ENCODE measurements around the gene TMEM200A. TPM values are rescaled to one million over a fixed set of nuclear protein-coding genes. Genes with fewer than 3 reads are reported as not detected.

TMEM200A gene
- total and polyA plus RNA-seq, 10 donors: 0.33 to 2.3 (median 1.3) TPM

- H3K36me3 ChIP-seq: no peaks in the 10 kb centered on the region
- peaks cover 0 to 9% (median 0%) of the 10 kb centered on the region in 8 donors for H3K9me3 ChIP-seq
- peaks cover 0 to 53% (median 28%) of the 10 kb centered on the region in 7 donors for H3K27me3 ChIP-seq (replicated peaks in 1 of 7)
- no peak overlapping the region for H3K4me3 ChIP-seq
- no peak for DNase-seq
- TF ChIP-seq POLR2AphosphoS5 (IDR thresholded peaks at IDR 0.05) (no peak), CTCF (IDR thresholded peaks at IDR 0.05 in 8 of 11, conservative IDR thresholded peaks at IDR 0.05 in 3 of 11) (no peak), POLR2A (IDR thresholded peaks at IDR 0.05) (no peak)
- H3K4me1 ChIP-seq: peaks cover 9 to 22% (median 20%) of the 10 kb centered on the region in 6 donors
- no peak overlapping the region for H3K27ac ChIP-seq
- intact Hi-C loops (cut with DNase I; ENCODE audit: low total_unique reads): no loop called here
- 38 to 52% (median 46%) methylated on average over 3 of the region's 3 CpGs for WGBS, 5 donors
Observed at GRCh38 chr6:130364224-130364780, 1.5 kb upstream of the TMEM200A start.

- TF ChIP-seq CTCF (IDR thresholded peaks at IDR 0.05 in 8 of 11, conservative IDR thresholded peaks at IDR 0.05 in 3 of 11): no peak
- TF ChIP-seq POLR2AphosphoS5 (IDR thresholded peaks at IDR 0.05): no peak
- no peaks in the 10 kb centered on the region for H3K9me3 ChIP-seq
- 2 to 6% (median 2%) methylated on average over 12 to 65 of the region's 65 CpGs for WGBS, 5 donors
Observed at GRCh38 chr6:130366107-130367005, 539 bp downstream of the TMEM200A start.

GRCh38 chr6:130367767-130368166 is 1.9 kb downstream of the TMEM200A start:
- no peak for DNase-seq
- H3K36me3 ChIP-seq: no peaks in the 10 kb centered on the region
- H3K4me1 ChIP-seq: peaks cover 9 to 22% (median 20%) of the 10 kb centered on the region in 6 donors
- H3K27me3 ChIP-seq (replicated peaks in 1 of 7): peaks cover 0 to 56% (median 28%) of the 10 kb centered on the region in 7 donors
- WGBS, 5 donors: 83 to 93% (median 86%) methylated on average over 1 of the region's 1 CpG
- no peak for TF ChIP-seq POLR2A (IDR thresholded peaks at IDR 0.05)
- TF ChIP-seq POLR2AphosphoS5 (IDR thresholded peaks at IDR 0.05): no peak
- no peak for TF ChIP-seq CTCF (IDR thresholded peaks at IDR 0.05 in 8 of 11, conservative IDR thresholded peaks at IDR 0.05 in 3 of 11)
- no peak overlapping the region for H3K4me3 ChIP-seq
- no peak overlapping the region for H3K27ac ChIP-seq
- no peaks in the 10 kb centered on the region for H3K9me3 ChIP-seq
- intact Hi-C loops (cut with DNase I; ENCODE audit: low total_unique reads): loop anchor here (5.0 kb wide), 1 partner anchor 95 kb away; no protein-coding TSS in a partner anchor

More at GRCh38 chr6:130366107-130367005, 539 bp downstream of the TMEM200A start:
- DNase-seq: peak; percentile 79
- Histone ChIP-seq H3K4me1 (peaks cover 9 to 22% (median 20%) of the 10 kb centered on the region in 6 donors), H3K27ac (peak overlapping the region in 4 of 8 donors; percentile 10 to 47 (median 28)), H3K4me3 (peak overlapping the region; percentile 48 to 78 (median 60)), H3K36me3 (no peaks in the 10 kb centered on the region), H3K27me3 (replicated peaks in 1 of 7) (peaks cover 0 to 56% (median 28%) of the 10 kb centered on the region in 7 donors)
- intact Hi-C loops (cut with DNase I; ENCODE audit: low total_unique reads): loop anchor here (5.0 kb wide), 1 partner anchor 96 kb away; no protein-coding TSS in a partner anchor

GRCh38 chr6:130368576-130368975 is 2.8 kb downstream of the TMEM200A start:
- Histone ChIP-seq H3K4me1 (peaks cover 9 to 22% (median 20%) of the 10 kb centered on the region in 6 donors), H3K27me3 (replicated peaks in 1 of 7) (peaks cover 0 to 56% (median 28%) of the 10 kb centered on the region in 7 donors), H3K9me3 (no peaks in the 10 kb centered on the region), H3K36me3 (no peaks in the 10 kb centered on the region), H3K27ac (no peak overlapping the region), H3K4me3 (no peak overlapping the region)
- TF ChIP-seq POLR2A (IDR thresholded peaks at IDR 0.05) (no peak), POLR2AphosphoS5 (IDR thresholded peaks at IDR 0.05) (no peak), CTCF (IDR thresholded peaks at IDR 0.05 in 8 of 11, conservative IDR thresholded peaks at IDR 0.05 in 3 of 11) (no peak)
- WGBS, 5 donors: 68 to 77% (median 73%) methylated on average over 1 of the region's 1 CpG
- intact Hi-C loops (cut with DNase I; ENCODE audit: low total_unique reads): loop anchor here (5.0 kb wide), 1 partner anchor 94 kb away; no protein-coding TSS in a partner anchor
- DNase-seq: no peak

All from spleen (tissue), 11 donors.